DND-41 (cell line): ENCODE results near the gene MARCHF2.

ENCODE experiments used
- ATAC-seq: fragments of 200-7000 bp; cut with Tn5 transposase; 3 replicates; pipeline ENCODE4 v1.9.1; 2021; ENCODE audit warnings: low read depth; ENCODE audit not compliant: insufficient read depth
- DNase-seq: peaks from one replicate; pipeline ENCODE4 v3.0.0-alpha.2; 2020
- H2AFZ ChIP-seq: 2 replicates; pipeline ENCODE4 v1.6.0; 2012; ENCODE audit warnings: low read depth, low read length
- H3K27ac ChIP-seq: 2 replicates; pipeline ENCODE4 v1.5.1; 2012; ENCODE audit warnings: low read length, inconsistent platforms
- H3K27me3 ChIP-seq: fragments of 200-600 bp; sonication (generic); 2 replicates; pipeline ENCODE4 v1.6.0; 2012; ENCODE audit warnings: low read length, mild to moderate bottlenecking, inconsistent platforms; ENCODE audit not compliant: insufficient read depth, poor library complexity
- H3K36me3 ChIP-seq: 2 replicates; pipeline ENCODE4 v1.5.1; 2012; ENCODE audit warnings: low read length, inconsistent platforms; ENCODE audit not compliant: insufficient read depth
- H3K4me1 ChIP-seq: 2 replicates; pipeline ENCODE4 v1.5.1; 2012; ENCODE audit warnings: mild to moderate bottlenecking, low read length; ENCODE audit not compliant: insufficient read depth
- H3K4me2 ChIP-seq: 2 replicates; pipeline ENCODE4 v1.6.0; 2012; ENCODE audit warnings: mild to moderate bottlenecking, moderate library complexity, low read length, inconsistent platforms; ENCODE audit not compliant: insufficient read depth
- H3K4me3 ChIP-seq, 2 experiments: fragments of 200-600 bp in 1 of 2; shearing (Covaris generic) in 1 of 2; 2 replicates each; pipeline ENCODE4 v1.5.1; 2012 to 2016; ENCODE audit warnings: inconsistent platforms in 2 of 2, low read length in 2 of 2, mild to moderate bottlenecking in 2 of 2, low read depth in 1 of 2, moderate library complexity in 1 of 2
- H3K79me2 ChIP-seq: 2 replicates; pipeline ENCODE4 v1.6.0; 2012; ENCODE audit warnings: low read length, inconsistent platforms; ENCODE audit not compliant: insufficient read depth
- H3K9ac ChIP-seq: 2 replicates; pipeline ENCODE4 v1.6.0; 2012; ENCODE audit warnings: low read depth, mild to moderate bottlenecking, inconsistent platforms, low read length, moderate library complexity
- H3K9me3 ChIP-seq: 2 replicates; pipeline ENCODE4 v1.5.1; 2012; ENCODE audit warnings: low read length, moderate library complexity, mild to moderate bottlenecking, inconsistent platforms; ENCODE audit not compliant: insufficient read depth, severe bottlenecking
- H4K20me1 ChIP-seq: 2 replicates; pipeline ENCODE4 v1.6.0; 2012; ENCODE audit warnings: low read length; ENCODE audit not compliant: insufficient read depth
- EZH2 ChIP-seq: IDR thresholded peaks from 3 replicates; pipeline ENCODE4 v1.6.1; 2012; ENCODE audit warnings: borderline replicate concordance, low read depth, mild to moderate bottlenecking, moderate library complexity, low read length, inconsistent platforms; ENCODE audit not compliant: severe bottlenecking
- TF ChIP-seq, protein P1 (sequence below): IDR thresholded peaks from 2 replicates; pipeline ENCODE4 v1.5.1; 2012; ENCODE audit warnings: borderline replicate concordance, low read length, moderate library complexity, mild to moderate bottlenecking; ENCODE audit not compliant: poor library complexity, severe bottlenecking; ENCODE audit errors: extremely low read depth

Gene MARCHF2

DNA sequence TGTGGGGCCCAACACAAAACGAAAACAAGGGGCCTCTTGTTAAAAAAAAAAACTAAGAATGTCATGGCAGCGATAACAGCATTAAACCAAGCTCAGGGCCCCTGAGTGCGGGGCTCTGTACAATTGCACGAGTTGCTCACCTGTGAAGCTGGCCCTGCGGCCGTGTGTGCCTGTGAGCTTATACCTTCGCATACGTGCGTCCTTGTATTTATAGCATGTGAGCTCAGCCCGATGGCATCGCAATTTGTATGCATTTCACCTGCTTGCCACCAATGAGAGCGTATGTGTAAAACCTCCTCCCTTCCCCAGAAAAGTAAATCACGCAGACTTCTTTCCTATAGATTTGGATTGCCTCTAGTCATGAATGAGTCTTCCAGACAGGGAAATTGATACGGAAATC, 48.8 kb downstream of the MARCHF2 start:
- no peak for ATAC-seq
- Histone ChIP-seq H3K27ac (no peak overlapping the region), H2AFZ (no peak overlapping the region), H3K27me3 (no peaks in the 10 kb centered on the region), H3K4me3 (no peak overlapping the region), H3K79me2 (peaks cover 99% of the 10 kb centered on the region), H3K36me3 (peaks cover 97% of the 10 kb centered on the region), H3K4me2 (no peak overlapping the region), H3K9me3 (no peaks in the 10 kb centered on the region), H4K20me1 (peaks cover 92% of the 10 kb centered on the region), H3K9ac (no peak overlapping the region), H3K4me1 (no peaks in the 10 kb centered on the region)
- no peak for DNase-seq
- no peak for TF ChIP-seq EZH2
- TF ChIP-seq, protein P1, sequence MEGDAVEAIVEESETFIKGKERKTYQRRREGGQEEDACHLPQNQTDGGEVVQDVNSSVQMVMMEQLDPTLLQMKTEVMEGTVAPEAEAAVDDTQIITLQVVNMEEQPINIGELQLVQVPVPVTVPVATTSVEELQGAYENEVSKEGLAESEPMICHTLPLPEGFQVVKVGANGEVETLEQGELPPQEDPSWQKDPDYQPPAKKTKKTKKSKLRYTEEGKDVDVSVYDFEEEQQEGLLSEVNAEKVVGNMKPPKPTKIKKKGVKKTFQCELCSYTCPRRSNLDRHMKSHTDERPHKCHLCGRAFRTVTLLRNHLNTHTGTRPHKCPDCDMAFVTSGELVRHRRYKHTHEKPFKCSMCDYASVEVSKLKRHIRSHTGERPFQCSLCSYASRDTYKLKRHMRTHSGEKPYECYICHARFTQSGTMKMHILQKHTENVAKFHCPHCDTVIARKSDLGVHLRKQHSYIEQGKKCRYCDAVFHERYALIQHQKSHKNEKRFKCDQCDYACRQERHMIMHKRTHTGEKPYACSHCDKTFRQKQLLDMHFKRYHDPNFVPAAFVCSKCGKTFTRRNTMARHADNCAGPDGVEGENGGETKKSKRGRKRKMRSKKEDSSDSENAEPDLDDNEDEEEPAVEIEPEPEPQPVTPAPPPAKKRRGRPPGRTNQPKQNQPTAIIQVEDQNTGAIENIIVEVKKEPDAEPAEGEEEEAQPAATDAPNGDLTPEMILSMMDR = no peak

DNA sequence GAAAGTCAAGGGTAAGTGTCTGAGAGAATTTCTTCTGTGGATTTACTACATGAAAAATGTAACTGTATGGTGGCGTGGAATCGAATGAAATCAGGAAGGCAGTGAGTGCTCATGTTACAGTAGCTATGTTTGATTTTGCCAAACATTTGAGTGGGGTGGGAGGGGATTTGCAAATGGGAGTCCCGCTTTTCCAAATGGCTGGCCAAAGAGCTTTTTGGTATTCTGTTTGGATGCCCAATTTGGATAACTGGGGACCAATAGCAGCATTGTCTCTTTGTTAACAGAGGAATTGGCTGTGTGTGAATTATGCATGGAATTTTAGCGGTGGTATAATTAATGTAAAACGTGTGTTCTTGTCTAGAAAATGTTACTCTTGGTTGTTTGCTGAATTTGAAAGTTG, 49.5 kb downstream of the MARCHF2 start:
- no peak for ATAC-seq
- no peaks in the 10 kb centered on the region for H3K4me1 ChIP-seq
- H3K9me3 ChIP-seq = no peaks in the 10 kb centered on the region
- H3K4me2 ChIP-seq = no peak overlapping the region
- peaks cover 94% of the 10 kb centered on the region for H4K20me1 ChIP-seq
- no peaks in the 10 kb centered on the region for H3K27me3 ChIP-seq
- H3K27ac ChIP-seq = no peak overlapping the region
- no peak for DNase-seq
- H3K79me2 ChIP-seq = peaks cover 99% of the 10 kb centered on the region
- TF ChIP-seq, protein P1 = no peak
- no peak for TF ChIP-seq EZH2
- no peak overlapping the region for H3K4me3 ChIP-seq
- H3K36me3 ChIP-seq = peaks cover 99% of the 10 kb centered on the region
- H2AFZ ChIP-seq = no peak overlapping the region
- H3K9ac ChIP-seq = no peak overlapping the region

DNA sequence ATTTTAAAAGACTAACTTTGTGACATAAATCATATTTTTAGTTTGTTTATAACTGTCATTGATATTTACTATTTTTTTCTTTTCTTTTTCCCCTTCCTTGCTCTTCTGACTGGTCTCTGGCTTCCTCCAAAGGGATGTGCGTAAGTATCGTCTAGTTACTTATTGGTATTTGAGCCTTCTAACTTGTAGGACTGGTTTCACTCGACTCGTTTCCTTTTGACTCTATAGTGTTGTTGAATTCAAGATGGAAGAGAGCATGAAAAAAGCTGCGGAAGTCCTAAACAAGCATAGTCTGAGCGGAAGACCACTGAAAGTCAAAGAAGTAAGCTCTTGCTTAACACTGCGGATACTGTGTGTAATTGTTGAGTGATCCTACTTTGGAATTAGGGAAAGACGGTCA, 50.3 kb downstream of the MARCHF2 start:
- H3K9ac ChIP-seq = no peak overlapping the region
- no peak overlapping the region for H3K4me2 ChIP-seq
- no peak overlapping the region for H3K27ac ChIP-seq
- H3K36me3 ChIP-seq = peaks cover 100% of the 10 kb centered on the region
- DNase-seq = no peak
- H3K27me3 ChIP-seq = no peaks in the 10 kb centered on the region
- H4K20me1 ChIP-seq = peaks cover 90% of the 10 kb centered on the region
- H3K79me2 ChIP-seq = peaks cover 97% of the 10 kb centered on the region
- H3K4me3 ChIP-seq = no peak overlapping the region
- H3K4me1 ChIP-seq = no peaks in the 10 kb centered on the region
- no peaks in the 10 kb centered on the region for H3K9me3 ChIP-seq
- ATAC-seq = no peak
- TF ChIP-seq, protein P1 = no peak
- no peak for TF ChIP-seq EZH2
- no peak overlapping the region for H2AFZ ChIP-seq

DNA sequence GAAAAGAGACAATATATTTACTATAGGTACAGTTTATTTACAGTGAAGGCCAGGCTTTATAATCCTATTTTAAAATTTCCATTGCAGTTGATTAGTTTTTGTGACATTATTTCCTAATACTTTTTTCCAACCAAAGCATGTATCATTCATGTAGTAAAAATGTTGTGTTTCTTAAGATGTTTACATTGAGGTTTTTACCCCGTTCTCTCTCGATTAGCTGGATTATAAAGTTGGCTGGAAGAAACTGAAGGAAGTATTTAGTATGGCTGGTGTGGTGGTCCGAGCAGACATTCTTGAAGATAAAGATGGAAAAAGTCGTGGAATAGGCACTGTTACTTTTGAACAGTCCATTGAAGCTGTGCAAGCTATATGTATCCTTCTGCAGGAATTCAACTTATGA, 52.9 kb downstream of the MARCHF2 start:
- no peak overlapping the region for H3K27ac ChIP-seq
- no peaks in the 10 kb centered on the region for H3K27me3 ChIP-seq
- peaks cover 96% of the 10 kb centered on the region for H3K79me2 ChIP-seq
- no peak overlapping the region for H3K4me3 ChIP-seq
- H3K9me3 ChIP-seq = no peaks in the 10 kb centered on the region
- DNase-seq = no peak
- peaks cover 88% of the 10 kb centered on the region for H4K20me1 ChIP-seq
- H3K36me3 ChIP-seq = peaks cover 100% of the 10 kb centered on the region
- no peaks in the 10 kb centered on the region for H3K4me1 ChIP-seq
- TF ChIP-seq, protein P1 = no peak
- TF ChIP-seq EZH2 = no peak
- no peak overlapping the region for H2AFZ ChIP-seq
- ATAC-seq = no peak
- H3K9ac ChIP-seq = no peak overlapping the region
- H3K4me2 ChIP-seq = no peak overlapping the region
